HG03135 (cell line): ENCODE results near the gene PSD.

Source experiments
- ATAC-seq: cut with Tn5 transposase; IDR thresholded peaks from one replicate; pipeline ENCODE4 v1.9.1; 2021; ENCODE audit warnings: mild to moderate bottlenecking, moderate library complexity; ENCODE audit not compliant: unreplicated experiment

Gene PSD

DNA sequence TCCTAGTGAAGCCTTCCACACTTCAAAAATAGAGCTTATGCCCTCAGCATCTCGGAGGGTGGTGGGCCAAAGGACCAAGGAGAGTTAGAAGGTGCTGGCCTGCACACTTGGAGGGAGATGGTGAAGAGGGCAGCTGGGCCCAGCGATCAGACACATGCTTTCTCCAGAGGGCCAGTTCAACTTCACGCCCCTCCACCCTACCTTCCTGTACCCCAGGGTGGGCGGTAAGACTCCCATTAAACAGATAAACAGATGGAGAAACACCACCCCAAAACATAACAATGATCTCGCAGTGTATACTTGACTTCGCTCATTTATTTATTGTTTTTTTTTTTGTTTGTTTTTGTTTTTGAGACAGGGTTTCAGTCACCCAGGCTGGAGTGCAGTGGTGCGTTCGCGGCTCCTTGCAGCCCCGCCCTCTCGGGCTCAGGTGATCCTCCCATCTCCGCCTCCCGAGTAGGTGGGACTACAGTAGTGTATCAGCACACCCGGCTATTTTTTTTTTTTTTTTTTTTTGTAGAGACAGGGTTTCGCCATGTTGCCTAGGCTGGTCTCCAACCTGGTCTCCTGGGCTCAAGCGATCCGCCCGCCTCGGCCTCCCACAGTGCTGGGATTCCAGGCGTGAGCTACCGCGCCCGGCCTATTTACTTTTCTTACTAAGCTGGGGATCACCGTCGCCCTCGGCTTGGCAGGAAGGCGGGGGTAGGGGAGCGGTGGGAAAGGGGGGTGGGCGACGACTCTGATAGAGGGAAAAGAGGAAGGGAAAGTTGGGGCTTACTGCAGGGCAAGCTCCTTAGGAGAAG is 30.9 kb upstream of the PSD start:
- ATAC-seq, result peak; percentile 49

DNA sequence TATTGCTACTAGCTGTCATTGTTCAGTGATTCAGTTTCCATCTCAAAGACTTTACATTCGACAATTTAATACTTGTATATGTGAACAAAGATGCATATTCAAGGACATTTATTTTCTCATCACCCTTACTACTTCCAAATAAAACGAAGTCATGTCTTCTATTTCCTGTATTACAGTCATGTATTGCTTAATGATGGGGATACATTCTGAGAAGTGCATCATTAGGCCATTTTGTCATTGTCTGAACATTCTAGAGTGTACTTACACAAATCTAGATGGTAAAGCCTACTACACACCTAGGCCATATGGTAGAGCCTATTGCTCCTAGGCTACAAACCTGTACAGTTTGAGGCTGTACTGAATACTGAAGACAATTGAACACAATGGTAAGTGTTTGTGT is 26.3 kb upstream of the PSD start:
- no peak for ATAC-seq

DNA sequence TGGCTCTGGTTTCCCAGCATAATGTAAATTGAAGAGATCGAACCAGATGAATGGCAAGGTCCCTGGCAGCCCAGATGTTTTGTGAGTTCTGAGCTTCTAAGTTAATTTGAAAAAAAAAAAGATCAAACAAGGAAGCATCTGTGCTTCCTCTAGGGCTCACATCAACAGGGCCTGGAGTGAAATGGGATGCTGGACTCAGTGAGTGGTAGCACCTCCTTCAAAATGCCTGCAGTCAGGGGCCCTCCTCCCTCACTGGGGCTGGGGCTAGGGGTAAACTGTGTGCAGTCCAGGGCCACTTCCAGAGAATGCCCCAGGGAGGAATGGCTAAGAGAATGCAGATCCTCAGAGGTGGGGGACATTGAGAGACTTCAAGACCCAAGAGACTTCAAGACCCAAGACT is 19.8 kb upstream of the PSD start:
- ATAC-seq, result no peak

DNA sequence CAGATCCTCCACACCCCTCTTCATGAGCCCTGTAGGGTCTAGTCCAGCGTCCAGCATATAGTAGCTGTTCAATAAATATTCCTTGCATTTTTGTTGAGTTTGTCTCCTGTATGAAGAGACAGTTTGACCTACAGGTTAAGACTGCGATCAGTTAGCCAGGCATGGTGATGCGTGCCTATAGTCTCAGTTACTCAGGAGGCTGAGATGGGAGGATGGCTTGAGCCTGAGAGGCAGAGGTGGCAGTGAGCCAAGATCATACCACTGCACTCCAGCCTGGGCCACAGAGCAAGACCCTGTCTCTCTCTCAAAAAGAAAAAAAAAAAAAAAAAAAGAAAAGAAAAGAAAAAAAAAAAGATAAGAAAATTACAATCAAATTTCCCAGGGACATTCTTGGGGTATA is 18.9 kb upstream of the PSD start:
- no peak for ATAC-seq

DNA sequence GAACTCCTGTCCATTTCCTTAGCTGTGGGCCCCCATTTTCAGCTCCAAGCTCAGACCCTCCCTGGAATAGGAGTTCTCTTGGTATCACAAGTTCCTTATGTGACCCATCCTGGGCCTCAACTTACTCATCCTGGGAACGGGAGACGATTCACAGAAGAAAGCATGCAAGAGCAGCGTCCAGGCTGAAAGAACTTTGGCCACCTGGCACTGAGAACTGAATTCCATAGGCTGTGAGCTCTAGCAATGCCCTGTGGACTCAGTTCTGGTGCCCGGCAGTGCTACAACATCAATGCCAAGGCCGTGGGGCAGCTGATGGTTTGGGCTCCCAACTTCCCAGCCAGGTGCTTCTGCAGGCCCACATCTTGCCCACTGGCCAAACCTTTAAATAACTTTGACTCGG is 17.7 kb upstream of the PSD start:
- no peak for ATAC-seq

DNA sequence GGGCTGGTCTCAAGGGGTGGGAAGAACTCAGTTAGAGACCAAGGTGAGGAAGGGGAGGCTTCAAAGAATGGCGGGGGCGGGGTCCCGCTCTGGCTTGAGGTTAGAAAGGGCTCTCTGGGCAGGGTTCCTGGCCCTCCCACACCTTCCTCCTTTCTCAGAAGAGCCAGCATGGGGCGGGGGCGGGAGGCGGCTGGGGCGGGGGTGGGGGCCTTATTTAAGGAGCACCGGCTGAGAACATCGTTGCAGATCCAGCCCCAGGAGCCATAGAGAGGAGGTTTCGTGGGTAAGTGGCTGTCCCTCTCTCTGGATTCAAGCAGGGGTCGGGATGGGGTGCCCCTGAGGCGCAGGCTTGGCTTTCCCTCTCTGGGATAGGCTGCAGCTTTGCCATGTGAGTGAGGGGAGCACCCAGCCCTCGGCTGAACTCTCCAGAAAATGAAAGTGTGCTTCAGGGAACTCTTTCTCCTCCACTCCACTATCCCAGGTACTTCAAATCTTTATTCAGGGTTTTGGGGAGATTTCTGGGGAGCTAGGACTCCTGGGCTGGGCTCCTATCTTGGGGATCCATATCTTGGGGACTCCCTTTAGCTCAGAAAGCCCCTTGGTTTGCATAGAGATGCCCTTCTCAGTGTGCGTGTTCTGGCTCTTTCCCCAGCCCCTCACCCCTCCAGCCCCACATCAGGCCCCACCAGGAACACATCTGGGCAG is 17.1 kb upstream of the PSD start:
- ATAC-seq, result no peak

DNA sequence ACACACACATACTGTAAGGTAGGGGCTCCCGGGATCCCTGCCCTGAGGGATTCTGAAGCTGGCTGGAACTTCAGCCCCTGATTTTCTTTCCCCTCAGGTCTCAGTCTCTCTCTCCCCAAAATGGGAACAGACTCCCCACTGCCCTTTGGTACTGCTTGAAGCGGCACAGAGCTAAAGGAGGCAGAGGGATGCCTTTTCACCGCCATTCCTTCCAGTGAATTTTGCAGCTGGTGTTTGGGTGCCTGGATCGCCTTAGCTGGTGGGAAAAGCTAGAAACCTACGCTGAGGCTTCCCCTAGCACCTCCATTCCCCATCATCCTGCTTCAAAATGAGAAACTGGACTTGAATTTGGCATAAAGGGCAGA is 16.5 kb upstream of the PSD start:
- no peak for ATAC-seq

DNA sequence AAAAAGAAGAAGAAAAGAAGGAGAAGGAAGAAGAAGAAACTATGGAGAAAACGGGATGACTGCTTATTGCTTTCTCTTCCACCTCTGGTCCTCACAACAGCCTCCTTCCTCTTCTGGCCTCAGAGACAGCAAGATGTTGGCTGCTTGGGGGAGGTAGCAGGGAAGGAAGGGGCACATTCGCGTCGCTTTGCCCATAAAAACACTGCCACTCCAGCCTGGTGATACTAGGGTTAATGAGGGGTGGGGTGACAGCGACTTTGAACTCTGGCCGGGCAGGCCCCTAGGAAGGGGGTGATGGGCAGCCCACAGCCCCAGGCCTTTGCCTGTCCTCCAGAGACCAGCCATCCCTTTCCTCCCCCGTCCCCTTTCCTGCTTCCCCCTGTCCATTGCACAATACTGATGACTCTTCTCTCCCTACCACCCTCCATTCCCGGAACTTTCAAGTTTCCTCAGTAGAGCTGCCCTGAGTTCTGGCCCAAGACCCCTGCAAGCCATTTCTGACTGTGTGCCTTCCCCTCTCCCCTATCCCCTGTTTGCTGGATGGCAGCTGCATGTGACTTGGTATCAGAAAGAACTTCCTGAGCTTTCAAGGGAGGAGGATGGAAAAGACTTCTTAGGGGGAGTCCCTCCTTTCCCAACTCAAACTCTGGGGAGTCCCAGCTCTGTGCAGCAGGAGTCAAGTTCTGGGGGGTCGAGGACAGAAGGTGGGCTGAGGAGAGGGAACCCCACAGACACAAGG is 16.0 kb upstream of the PSD start:
- ATAC-seq, result no peak

DNA sequence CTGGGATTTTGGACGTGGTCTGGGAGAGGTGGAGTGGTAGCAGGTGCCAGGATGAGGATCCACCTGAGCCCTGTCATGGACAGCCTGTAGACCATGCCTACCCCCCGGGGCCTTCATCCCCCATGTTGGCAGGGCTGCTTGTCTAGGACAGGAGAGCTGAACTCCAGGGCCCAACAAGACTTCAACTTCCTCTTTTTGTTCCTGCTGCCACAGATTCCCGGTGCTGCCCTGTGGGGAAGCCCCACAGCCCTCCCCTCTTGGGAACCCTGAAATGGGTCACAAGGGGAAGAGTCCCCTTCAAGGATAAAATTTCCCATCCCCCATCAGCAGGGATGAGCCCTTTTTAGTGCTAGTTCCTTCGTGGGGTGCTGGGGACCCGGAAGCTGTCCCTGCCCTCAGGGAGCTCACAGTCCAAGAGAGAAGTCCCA is 15.0 kb upstream of the PSD start:
- ATAC-seq, result no peak

DNA sequence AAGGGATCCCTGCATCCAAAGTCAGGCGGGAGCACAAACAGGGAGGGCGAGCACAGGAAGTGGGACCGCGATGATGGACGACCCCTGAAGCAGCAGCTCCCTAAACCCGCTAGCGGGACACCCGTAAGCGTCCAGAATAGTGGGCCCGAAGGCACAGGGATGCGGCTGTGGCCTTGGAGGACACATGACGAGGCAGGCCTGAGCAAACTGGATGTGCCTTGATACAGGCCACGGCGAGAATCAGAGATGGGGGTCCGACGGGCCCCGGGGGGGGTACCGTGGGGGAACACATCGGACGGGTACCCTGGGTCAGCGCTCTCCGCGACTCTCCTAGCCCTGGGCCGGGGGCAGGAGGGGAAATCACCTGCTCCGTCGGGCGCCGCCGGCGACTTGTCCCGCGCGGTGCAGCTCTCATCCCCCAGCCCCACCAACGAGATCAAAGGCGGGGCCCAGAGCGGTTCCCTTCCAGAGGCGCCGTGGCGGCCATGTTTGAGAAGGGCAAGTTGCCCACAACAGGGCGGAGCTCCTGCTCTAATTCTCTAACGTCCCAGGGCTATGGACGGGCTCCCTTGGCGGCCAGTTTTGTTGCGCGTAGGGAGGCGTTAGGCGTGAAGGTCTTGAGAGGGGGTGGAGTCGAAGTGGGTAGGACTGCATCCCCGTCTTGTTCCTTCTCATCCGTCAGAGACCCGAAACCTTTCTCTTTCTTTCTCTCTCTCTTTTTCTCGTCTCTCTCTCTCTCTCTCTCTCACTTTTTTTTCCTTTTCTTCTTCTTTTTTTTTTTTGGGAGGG is 13.8 kb upstream of the PSD start, which contains the start of gene CUEDC2:
Gene CUEDC2, minus strand, starts transcription at position 413 of the 789 bp plus-strand sequence. CDS start 7,386 bp downstream, outside the sequence.
- peak; percentile 85 for ATAC-seq

DNA sequence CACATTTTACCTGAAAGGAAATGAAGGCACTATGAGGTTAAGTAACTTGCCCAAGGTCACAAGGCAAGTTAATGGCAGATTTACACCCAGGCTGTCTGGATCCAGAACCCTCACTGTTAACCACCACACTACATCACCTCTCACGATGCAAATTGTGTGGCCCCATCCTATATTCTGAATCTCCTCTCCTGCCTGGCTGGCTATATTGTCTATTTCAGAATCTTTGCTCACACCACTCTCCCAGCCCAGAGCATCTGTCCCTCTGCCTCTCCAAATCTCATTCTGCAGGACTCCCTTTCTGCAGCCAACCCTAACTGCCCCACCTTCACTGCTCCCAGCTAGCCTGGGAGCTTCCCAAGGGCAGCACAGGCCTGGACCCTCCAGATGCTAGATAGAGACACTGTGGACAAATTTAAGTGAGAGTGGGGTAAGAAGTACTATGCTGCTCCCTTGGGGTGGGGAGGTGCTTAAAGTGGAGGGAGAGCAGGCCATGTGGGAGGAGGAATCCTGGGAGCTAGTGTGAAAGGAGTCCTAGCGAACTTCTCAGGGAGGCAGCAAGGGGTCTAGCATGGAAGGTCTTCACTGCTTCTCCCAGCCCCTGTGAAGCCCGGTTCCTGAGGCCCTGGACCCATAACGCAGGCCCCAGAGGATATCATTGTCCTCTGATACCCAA is 13.0 kb upstream of the PSD start:
- no peak for ATAC-seq

DNA sequence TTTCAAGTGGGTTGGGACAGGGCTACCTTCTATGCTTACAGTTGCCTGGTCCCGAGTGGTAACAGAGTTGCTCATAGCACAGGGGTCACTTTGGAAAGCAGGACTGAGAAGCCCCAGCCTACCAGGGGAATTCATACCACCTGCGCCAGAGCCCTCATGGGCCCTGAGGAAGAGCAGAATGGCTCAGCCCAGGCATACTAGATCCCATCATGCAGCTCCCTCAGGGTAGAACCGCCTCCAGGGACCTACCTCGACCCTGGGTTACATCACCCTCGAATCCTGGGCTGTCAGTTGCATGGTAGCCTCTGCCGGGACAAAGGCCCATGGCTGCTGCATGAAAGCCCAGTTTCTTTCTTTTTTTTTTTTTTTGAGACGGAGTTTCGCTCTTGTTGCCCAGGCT is 10.9 kb upstream of the PSD start:
- ATAC-seq, result no peak

DNA sequence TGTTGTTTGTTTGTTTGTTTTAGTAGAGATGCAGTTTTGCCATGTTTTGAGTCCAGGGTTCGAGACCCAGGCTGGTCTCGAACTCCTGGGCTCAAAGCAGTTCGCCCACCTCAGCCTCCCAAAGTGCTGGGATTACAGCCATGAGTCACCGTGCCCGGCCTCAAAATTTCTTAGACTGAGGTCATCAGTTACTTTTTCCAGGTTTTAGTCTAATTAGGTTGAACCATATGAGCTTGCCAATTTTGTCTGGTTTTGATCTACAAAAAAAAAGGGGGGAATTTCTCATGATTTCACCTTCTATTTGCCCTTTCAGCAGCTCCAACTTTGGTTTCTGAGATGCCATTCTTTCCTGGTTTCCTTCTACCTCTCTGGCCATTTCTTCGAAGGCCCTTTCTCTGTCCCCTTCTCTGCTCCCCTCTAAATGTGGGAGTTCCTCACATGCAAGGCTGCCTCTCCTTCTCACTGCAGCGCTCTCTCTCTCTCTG is 8.3 kb upstream of the PSD start:
- ATAC-seq, result no peak

DNA sequence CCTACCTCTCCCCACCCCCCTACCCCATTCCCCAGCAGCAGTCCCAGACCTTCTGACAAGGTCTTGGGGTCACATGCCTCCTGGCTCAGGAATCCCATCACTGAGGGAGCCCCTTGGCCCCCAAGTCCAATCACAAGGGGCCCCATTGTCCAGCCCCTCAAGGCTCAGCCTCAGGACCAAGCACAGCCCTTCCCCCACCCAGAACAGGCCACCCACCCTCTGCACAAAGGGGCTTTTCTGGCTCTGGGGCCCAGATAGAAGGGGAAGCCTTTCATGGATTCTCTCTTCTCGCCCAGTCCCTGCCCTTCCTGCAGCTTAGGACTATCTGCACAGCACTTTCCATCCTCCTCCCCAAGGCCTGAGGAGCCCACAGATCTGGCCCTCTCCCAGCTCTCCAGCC is 6.9 kb upstream of the PSD start:
- no peak for ATAC-seq

DNA sequence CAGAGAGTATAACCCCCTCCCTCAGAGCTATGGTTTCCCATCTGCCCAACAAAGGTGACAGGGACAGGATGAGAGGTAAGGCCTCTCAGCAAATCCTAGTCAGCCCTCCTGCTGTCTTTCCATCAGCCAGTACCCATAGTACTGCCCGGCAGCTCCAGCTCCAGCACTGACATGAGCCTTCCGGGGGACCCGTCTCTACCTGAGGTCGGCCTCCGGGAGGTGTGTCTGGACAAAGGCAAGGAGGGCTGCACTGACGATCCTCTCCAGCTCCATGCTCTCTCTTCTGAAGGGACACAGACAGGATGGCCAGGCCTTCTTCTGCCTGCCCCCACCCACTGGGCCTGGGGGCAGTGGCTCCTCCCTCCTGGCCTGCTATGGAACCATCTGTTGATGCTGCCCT is 6.3 kb upstream of the PSD start:
- ATAC-seq, result no peak

DNA sequence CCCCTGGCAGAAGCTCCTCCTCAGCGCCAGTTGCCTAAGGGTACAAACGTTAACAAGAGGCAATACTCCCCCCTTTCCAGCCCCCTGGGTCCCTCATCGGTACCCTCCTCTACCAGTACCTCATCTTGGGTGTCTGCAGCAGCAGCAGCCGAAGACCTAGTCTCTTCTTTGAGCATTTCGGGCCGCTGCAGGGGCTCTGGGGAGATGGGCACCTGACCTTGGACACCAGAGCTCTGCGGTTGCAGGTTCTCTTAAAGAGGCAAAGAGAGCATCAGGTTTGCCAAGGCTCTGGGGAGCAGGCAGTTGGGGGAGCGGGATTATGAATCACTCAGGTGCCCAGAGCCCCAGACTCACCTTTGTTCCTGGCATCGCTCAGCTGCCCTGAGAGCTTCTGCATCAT is 5.6 kb upstream of the PSD start:
- no peak for ATAC-seq

DNA sequence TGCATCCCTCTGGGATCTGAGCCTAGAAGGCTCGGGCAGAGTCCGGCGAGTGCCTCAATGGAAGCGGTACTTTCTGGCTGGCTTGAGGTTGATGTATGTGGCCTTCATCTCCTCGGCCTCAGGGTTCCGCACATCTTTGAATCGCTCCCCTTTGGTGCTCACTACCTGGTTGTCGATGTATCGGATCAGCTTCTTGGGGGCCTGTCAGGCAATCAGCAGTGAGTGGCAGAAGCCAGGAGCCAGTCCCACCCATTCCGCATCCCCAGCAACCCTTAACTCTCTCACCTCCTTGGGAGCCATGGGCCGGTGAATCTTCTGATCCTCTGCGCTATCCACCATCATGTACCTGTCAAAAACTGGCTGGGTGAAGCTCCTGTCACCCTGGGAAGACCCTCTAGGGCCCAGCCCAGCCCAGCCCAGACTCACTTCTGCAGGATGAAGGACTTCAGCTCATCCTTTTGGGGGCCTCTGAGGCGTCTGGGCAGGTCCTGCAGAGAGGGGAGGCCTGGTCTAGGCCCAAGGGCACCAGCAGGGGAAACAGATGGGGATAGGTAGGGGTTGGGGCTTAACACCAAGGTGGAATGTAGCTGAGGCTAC is 4.9 kb upstream of the PSD start:
- no peak for ATAC-seq

DNA sequence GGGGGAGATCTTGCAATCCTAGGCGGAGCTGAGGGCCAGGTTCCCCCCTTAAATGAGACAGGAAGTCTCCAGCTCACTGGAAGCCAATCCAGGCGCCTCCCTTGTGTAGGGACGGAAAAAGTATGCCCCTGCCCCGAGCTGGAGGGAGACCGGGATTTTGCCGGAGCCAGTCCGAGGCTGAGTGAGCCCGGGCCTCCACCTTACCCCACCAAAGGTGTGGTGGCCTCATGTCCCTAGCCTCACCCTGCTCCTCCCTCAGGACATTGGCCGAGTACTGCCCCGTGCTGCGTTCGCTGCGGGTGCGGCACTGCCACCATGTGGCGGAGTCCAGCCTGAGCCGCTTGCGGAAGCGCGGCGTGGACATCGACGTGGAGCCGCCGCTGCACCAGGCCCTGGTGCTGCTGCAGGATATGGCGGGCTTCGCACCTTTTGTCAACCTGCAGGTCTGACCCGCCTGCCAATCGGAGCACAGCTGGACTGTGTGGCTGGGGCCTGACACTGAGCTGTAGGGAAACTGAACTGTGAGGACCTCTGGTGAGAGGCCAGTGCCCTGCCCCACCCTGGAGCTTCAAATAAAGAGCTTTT is 4.1 kb upstream of the PSD start:
- no peak for ATAC-seq

DNA sequence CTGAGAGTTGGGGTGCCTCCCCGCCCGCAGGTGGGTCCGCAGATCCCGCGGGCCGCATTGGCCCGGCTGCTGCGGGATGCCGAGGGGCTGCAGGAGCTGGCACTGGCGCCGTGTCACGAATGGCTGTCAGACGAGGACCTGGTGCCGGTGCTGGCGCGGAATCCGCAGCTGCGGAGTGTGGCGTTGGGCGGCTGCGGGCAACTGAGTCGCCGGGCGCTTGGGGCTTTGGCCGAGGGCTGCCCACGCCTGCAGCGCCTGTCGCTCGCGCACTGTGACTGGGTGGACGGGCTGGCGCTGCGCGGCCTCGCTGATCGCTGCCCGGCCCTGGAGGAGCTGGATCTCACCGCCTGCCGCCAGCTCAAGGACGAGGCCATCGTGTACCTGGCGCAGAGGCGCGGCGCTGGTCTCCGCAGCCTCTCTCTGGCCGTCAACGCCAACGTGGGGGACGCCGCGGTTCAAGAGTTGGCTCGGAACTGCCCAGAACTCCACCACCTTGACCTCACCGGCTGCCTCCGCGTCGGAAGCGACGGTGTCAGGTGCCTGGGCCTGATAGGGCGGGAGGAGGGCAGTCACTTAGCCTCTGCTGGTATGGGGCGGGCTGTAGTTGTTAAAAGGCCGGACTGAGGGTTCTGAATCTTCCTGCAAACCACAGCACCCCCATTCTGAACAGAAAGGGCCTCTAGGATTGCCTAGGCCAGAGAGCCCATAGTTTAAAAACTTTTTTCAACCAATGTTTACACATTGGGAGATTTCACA is 3.4 kb upstream of the PSD start:
- peak; percentile 3 for ATAC-seq
